Esophagus squamous epithelium (tissue), 5 donors: Measurements from ENCODE around the gene SOS1. TPM values are rescaled to one million over a fixed set of nuclear protein-coding genes. Genes with fewer than 3 reads are reported as not detected.

ENCODE experiments used
- DNase-seq: peaks from one replicate; lab custom pipeline; 2025; lab: John Stamatoyannopoulos, UW
- H3K27ac ChIP-seq, 4 donors: fragments of 200-600 bp; sonication (generic); one replicate each; pipeline ENCODE4 v1.5.1; 2016 to 2019; ENCODE audit warnings: mild to moderate bottlenecking in 1 of 4
- H3K27me3 ChIP-seq, 4 donors: fragments of 200-600 bp; sonication (generic); 1 replicate in 3 of 4; 2 replicates in 1 of 4; pipeline versions ENCODE4 v1.5.1 to v1.6.0; 2017 to 2021; ENCODE audit warnings: antibody characterized with exemption in 1 of 4
- H3K36me3 ChIP-seq, 3 donors: fragments of 200-600 bp; sonication (generic); one replicate each; pipeline ENCODE4 v1.5.1; 2016 to 2019
- H3K4me1 ChIP-seq, 3 donors: fragments of 200-600 bp; sonication (generic); one replicate each; pipeline ENCODE4 v1.5.1; 2017 to 2019
- H3K4me3 ChIP-seq, 4 donors: fragments of 200-600 bp; sonication (generic); 1 replicate in 3 of 4; 2 replicates in 1 of 4; pipeline ENCODE4 v1.5.1; 2016 to 2019; ENCODE audit warnings: mild to moderate bottlenecking in 2 of 4, moderate library complexity in 1 of 4
- H3K9me3 ChIP-seq, 3 donors: fragments of 200-600 bp; sonication (generic); one replicate each; pipeline ENCODE4 v1.5.1; 2016 to 2019
- POLR2A ChIP-seq, 4 donors: fragments of 450-650 bp; IDR thresholded peaks; one replicate each; pipeline ENCODE4 v1.6.1; 2017; ENCODE audit warnings: antibody characterized with exemption in 4 of 4, mild to moderate bottlenecking in 4 of 4, moderate library complexity in 3 of 4
- WGBS, 2 donors: methylation state at CpG; one replicate each; pipeline ENCODE4 v1.1.5; 2018; 5-methylcytosine and 5-hydroxymethylcytosine counted together
- intact Hi-C: fragments of 100-400 bp; cut with DNase I; formaldehyde crosslinking; loops from one replicate; pipeline ENCODE4 v1.15.0; 2022
- total RNA-seq, 4 donors: library from RNA; depleted of rRNA; stranded (reverse); fragments of >200 nt; gene quantifications; one replicate each; pipeline ENCODE4 v1.1.0, GENCODE V29; 2016
- TF ChIP-seq, protein P1 (sequence below), 6 experiments: fragments of 450-650 bp in 4 of 6; fragments of 200-600 bp in 2 of 6; sonication (generic) in 2 of 6; IDR thresholded peaks; one replicate each; pipeline ENCODE4 v1.5.1; 2016 to 2019; ENCODE audit warnings: antibody characterized with exemption in 6 of 6, mild to moderate bottlenecking in 4 of 6, moderate library complexity in 4 of 6
- donor health status: DM: yes; HTN: yes; CAD: no.

Gene SOS1
- total RNA-seq, 4 donors from 2014 or later = 15.1 to 48.2 (median 27.8) TPM

DNA sequence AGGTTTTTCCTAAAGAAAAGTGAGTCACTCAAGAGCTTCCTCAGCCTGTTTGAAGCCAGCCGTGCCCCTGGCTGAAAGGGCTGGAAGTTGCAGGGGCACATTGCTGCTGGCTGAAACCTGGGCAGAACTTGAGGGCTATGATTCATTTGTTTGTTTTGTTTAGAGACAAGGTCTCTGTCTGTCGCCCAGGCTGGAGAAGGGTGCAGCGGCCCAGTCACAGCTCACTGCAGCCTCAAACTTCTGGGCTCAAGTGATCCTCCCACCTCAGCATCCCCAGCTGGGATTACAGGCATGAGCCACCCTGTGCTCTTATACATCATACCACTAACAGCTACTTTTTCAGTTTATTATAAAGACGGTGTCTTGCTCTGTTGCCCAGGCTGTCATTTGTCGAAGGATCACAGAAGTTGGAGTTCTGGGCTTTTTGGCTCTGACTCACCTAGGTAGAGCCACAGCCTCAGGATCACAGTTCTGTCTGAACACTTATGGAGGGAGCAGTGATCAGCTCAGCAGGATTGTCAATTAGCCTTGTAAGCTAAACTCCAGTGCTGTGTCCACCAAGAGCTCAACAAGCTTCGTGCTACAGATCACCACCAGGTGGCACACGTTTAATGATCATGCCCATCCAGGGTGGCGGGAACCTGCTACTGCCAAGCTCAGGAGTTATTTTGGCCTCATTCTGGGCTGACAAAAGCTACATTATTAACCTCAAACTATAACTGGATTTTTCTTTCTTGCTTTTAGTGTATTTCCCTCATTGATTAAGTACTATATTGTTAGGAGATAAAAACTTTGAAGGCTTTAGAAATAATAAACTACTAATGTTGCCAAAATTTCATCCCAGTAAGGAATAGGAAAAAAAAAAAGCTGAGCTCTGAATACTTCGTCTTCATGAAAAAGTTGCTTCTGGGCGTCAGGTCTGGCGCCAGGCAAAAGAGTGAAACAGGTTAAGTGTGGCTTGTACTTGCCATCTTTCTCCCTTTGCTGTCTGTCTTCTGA lies 173.3 kb downstream of the SOS1 start:
- Histone ChIP-seq H3K9me3 (no peaks in the 10 kb centered on the region), H3K27me3 (no peaks in the 10 kb centered on the region), H3K27ac (peak overlapping the region in 1 of 4 donors; percentile 25), H3K4me1 (peaks cover 0 to 16% (median 4%) of the 10 kb centered on the region in 3 donors), H3K4me3 (no peak overlapping the region), H3K36me3 (no peaks in the 10 kb centered on the region)
- intact Hi-C loops = loop anchor here (5.0 kb wide), 1 partner anchor 285 kb away; no protein-coding TSS in a partner anchor
- no peak for DNase-seq
- WGBS, 2 donors = 26 to 32% methylated on average over 9 to 10 of the region's 11 CpGs
- no peak for TF ChIP-seq POLR2A (IDR thresholded peaks at IDR 0.05)
- TF ChIP-seq, protein P1, sequence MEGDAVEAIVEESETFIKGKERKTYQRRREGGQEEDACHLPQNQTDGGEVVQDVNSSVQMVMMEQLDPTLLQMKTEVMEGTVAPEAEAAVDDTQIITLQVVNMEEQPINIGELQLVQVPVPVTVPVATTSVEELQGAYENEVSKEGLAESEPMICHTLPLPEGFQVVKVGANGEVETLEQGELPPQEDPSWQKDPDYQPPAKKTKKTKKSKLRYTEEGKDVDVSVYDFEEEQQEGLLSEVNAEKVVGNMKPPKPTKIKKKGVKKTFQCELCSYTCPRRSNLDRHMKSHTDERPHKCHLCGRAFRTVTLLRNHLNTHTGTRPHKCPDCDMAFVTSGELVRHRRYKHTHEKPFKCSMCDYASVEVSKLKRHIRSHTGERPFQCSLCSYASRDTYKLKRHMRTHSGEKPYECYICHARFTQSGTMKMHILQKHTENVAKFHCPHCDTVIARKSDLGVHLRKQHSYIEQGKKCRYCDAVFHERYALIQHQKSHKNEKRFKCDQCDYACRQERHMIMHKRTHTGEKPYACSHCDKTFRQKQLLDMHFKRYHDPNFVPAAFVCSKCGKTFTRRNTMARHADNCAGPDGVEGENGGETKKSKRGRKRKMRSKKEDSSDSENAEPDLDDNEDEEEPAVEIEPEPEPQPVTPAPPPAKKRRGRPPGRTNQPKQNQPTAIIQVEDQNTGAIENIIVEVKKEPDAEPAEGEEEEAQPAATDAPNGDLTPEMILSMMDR (IDR thresholded peaks at IDR 0.05) = peak in 5 of 6 experiments; percentile 56 to 66 (median 63)

DNA sequence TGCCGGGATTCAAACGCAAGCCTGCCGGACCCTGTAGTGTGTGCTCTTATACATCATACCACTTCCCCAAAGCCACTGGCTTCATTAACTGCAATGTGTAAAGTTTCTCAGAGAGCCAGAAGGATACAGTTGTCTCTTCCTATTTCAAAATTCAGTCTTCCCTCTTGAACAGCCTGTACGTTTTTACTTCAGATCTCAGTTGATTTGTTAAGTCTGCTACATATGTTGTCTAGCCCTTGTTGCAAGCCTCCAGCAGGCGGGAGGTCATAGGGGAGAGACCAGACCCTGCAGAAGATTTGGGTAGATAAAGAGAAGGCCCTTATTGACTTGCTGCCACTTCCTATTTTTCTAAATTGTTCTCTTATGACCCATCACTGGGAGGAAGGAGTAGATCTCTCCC lies 174.9 kb downstream of the SOS1 start:
- TF ChIP-seq POLR2A (IDR thresholded peaks at IDR 0.05) = no peak
- TF ChIP-seq, protein P1 (IDR thresholded peaks at IDR 0.05) = no peak
- intact Hi-C loops = loop anchor here (5.0 kb wide), 1 partner anchor 286 kb away; no protein-coding TSS in a partner anchor
- 71 to 77% methylated on average over 5 of the region's 5 CpGs for WGBS, 2 donors

DNA sequence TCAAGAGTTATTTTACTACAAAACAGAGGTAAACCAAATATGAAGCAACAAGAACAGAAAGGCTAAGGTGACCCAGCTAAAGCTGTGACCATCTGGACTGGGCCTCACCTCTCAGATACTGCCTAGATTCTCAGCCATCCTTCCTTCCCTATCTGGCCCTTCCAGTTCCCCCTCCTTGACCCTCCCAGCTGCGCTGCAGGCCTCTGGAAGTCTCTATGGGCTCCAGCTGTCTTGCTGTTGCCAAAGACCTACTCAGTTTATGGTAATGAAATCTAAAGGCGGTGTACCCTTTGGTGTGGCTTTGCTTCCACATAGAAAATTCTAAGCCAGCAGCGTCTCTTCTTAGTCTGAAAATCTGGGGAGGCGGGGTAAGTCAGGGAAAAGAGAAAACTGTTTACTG lies 175.5 kb downstream of the SOS1 start:
- no peaks in the 10 kb centered on the region for H3K9me3 ChIP-seq
- peaks cover 0 to 16% (median 4%) of the 10 kb centered on the region in 3 donors for H3K4me1 ChIP-seq
- no peak for DNase-seq
- no peak overlapping the region for H3K27ac ChIP-seq
- TF ChIP-seq, protein P1 (IDR thresholded peaks at IDR 0.05) = no peak
- no peak for TF ChIP-seq POLR2A (IDR thresholded peaks at IDR 0.05)
- 76 to 86% methylated on average over 4 of the region's 4 CpGs for WGBS, 2 donors
- intact Hi-C loops = loop anchor here (5.0 kb wide), 1 partner anchor 287 kb away; no protein-coding TSS in a partner anchor
- H3K4me3 ChIP-seq = no peak overlapping the region
- no peaks in the 10 kb centered on the region for H3K27me3 ChIP-seq
- H3K36me3 ChIP-seq = no peaks in the 10 kb centered on the region

More for the DNA sequence above, 174.9 kb downstream of the SOS1 start:
- no peaks in the 10 kb centered on the region for H3K27me3 ChIP-seq
- H3K36me3 ChIP-seq = no peaks in the 10 kb centered on the region
- peaks cover 0 to 16% (median 4%) of the 10 kb centered on the region in 3 donors for H3K4me1 ChIP-seq
- no peak for DNase-seq
- H3K27ac ChIP-seq = no peak overlapping the region
- no peak overlapping the region for H3K4me3 ChIP-seq
- H3K9me3 ChIP-seq = no peaks in the 10 kb centered on the region

DNA sequence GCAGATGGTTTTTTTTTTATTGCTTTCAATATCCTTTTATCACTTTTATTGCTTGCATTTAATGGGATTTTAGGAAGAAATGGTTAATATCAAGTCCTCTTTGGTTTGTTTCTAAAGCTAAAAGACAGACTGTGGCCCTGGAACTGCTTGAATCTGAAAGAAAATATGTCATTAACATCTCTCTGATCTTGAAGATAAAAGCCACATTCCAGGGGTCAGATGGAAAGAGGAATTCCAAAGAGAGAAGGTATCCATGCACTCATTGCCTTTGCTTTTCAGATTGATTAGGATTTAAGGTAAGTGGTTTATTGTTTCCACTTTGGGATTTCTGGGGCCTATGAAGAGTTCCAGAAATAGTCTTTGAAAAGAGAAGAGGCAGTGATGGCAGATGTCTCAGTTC lies 177.1 kb downstream of the SOS1 start:
- no peak for DNase-seq
- TF ChIP-seq POLR2A (IDR thresholded peaks at IDR 0.05) = no peak
- TF ChIP-seq, protein P1 (IDR thresholded peaks at IDR 0.05) = no peak
- H3K36me3 ChIP-seq = no peaks in the 10 kb centered on the region

DNA sequence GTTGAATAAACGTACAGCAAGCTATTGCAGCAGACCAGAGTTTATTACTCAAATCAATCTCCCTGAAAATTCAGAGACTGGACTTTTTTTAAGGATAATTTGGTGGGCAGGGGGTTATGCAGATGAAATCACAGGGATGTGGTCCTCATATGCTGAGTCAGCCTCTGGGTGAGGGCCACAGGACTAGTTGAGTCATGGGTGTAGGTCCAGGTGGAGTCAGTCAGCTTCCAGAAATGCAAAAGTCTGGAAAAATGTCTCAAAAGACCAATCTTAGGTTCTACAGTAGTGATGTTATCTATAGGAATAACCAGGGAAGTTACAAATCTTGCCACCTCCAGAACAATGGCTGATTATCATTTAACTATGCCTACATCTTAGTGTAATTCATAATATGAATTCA lies 180.1 kb downstream of the SOS1 start:
- no peak overlapping the region for H3K4me3 ChIP-seq
- no peak for DNase-seq
- no peaks in the 10 kb centered on the region for H3K36me3 ChIP-seq
- no peaks in the 10 kb centered on the region for H3K9me3 ChIP-seq
- no peaks in the 10 kb centered on the region for H3K4me1 ChIP-seq
- intact Hi-C loops = no loop called here
- TF ChIP-seq, protein P1 (IDR thresholded peaks at IDR 0.05) = no peak
- no peak overlapping the region for H3K27ac ChIP-seq
- WGBS, 2 donors = 55 to 83% methylated on average over 1 of the region's 1 CpG
- H3K27me3 ChIP-seq = no peaks in the 10 kb centered on the region

More for the DNA sequence above, 177.1 kb downstream of the SOS1 start:
- Histone ChIP-seq H3K9me3 (no peaks in the 10 kb centered on the region), H3K4me1 (peaks cover 0 to 16% (median 4%) of the 10 kb centered on the region in 3 donors), H3K27ac (no peak overlapping the region), H3K27me3 (no peaks in the 10 kb centered on the region), H3K4me3 (no peak overlapping the region)
- intact Hi-C loops = no loop called here
